Keratinocyte (primary cell): ENCODE measurements around the gene NAALADL1. TPM values are rescaled to one million over a fixed set of nuclear protein-coding genes. Genes with fewer than 3 reads are reported as not detected.

Experiments
- DNase-seq: peaks from one replicate; pipeline ENCODE4 v3.0.0-alpha.2; 2011; ENCODE audit warnings: low read depth, missing footprints, low spot score
- FAIRE-seq: peaks from 2 replicates; lab custom pipeline; 2011; peaks lifted over from hg19 to GRCh38; lab: Jason Lieb, UNC
- H2AFZ ChIP-seq: 2 replicates; pipeline ENCODE4 v1.6.0; 2012; ENCODE audit warnings: low read length, control low read depth, inconsistent platforms; ENCODE audit not compliant: control insufficient read depth
- H3K27ac ChIP-seq: 2 replicates; pipeline ENCODE4 v1.5.1; 2011; ENCODE audit warnings: low read length; ENCODE audit not compliant: control insufficient read depth, insufficient read depth
- H3K27me3 ChIP-seq: 3 replicates; pipeline ENCODE4 v1.6.0; 2011; ENCODE audit warnings: low read length; ENCODE audit not compliant: control insufficient read depth, insufficient read depth; ENCODE audit errors: extremely low read depth
- H3K36me3 ChIP-seq, 2 experiments: 2 replicates in 1 of 2; 3 replicates in 1 of 2; pipeline ENCODE4 v1.5.1; 2011; ENCODE audit warnings: low read length in 2 of 2, mild to moderate bottlenecking in 1 of 2; ENCODE audit not compliant: control insufficient read depth in 2 of 2, insufficient read depth in 2 of 2; ENCODE audit errors: extremely low read depth in 1 of 2
- H3K4me1 ChIP-seq: 3 replicates; pipeline ENCODE4 v1.5.1; 2011; ENCODE audit warnings: low read length; ENCODE audit not compliant: control insufficient read depth, insufficient read depth; ENCODE audit errors: extremely low read depth
- H3K4me2 ChIP-seq: 3 replicates; pipeline ENCODE4 v1.6.0; 2011; ENCODE audit warnings: low read depth, low read length; ENCODE audit not compliant: control insufficient read depth, insufficient read depth; ENCODE audit errors: extremely low read depth
- H3K4me3 ChIP-seq, 3 experiments: fragments of 200-600 bp in 1 of 3; sonication (generic) in 1 of 3; 2 replicates in 2 of 3; 3 replicates in 1 of 3; pipeline ENCODE4 v1.5.1; 2011 to 2016; ENCODE audit warnings: low read length in 3 of 3, mild to moderate bottlenecking in 3 of 3, control low read depth in 2 of 3, inconsistent platforms in 1 of 3, low read depth in 1 of 3, mixed read lengths in 1 of 3, mixed run types in 1 of 3, moderate library complexity in 1 of 3; ENCODE audit not compliant: control insufficient read depth in 2 of 3, insufficient read depth in 2 of 3; ENCODE audit errors: extremely low read depth in 1 of 3
- H3K79me2 ChIP-seq: 2 replicates; pipeline ENCODE4 v1.6.0; 2012; ENCODE audit warnings: low read length; ENCODE audit not compliant: control insufficient read depth, insufficient read depth
- H3K9ac ChIP-seq: 3 replicates; pipeline ENCODE4 v1.6.0; 2011; ENCODE audit warnings: low read length; ENCODE audit not compliant: control insufficient read depth, insufficient read depth; ENCODE audit errors: extremely low read depth
- H3K9me1 ChIP-seq: 3 replicates; pipeline ENCODE4 v1.6.0; 2011; ENCODE audit warnings: low read length; ENCODE audit not compliant: control insufficient read depth, insufficient read depth; ENCODE audit errors: extremely low read depth
- H3K9me3 ChIP-seq: 2 replicates; pipeline ENCODE4 v1.5.1; 2012; ENCODE audit warnings: low read depth, low read length; ENCODE audit not compliant: control insufficient read depth
- H4K20me1 ChIP-seq: 3 replicates; pipeline ENCODE4 v1.6.0; 2011; ENCODE audit warnings: low read length; ENCODE audit not compliant: control insufficient read depth, insufficient read depth; ENCODE audit errors: extremely low read depth
- EZH2 ChIP-seq: IDR thresholded peaks from one replicate; pipeline ENCODE4 v1.6.1; 2012; ENCODE audit warnings: inconsistent platforms, mild to moderate bottlenecking, low read length, moderate library complexity
- dilution Hi-C: fragments of 300-500 bp; cut with MboI; formaldehyde crosslinking; loops from one replicate; pipeline ENCODE4 v1.7.0; 2020; ENCODE audit warnings: low sequenced_read_pairs; ENCODE audit not compliant: extremely low pct_ligation_motif_present
- polyA plus RNA-seq, 5 experiments: library from polyadenylated mRNA; depleted of rRNA in 3 of 5; stranded (reverse) in 3 of 5; stranded (forward) in 1 of 5; unstranded in 1 of 5; fragments of >200 nt; gene quantifications; 1 replicate in 1 of 5; 2 replicates in 3 of 5; 3 replicates in 1 of 5; pipeline versions ENCODE4 v1.2.1 to v1.2.3, GENCODE V29; 2011 to 2012; ENCODE audit warnings: missing spikeins in 2 of 5, low read depth in 1 of 5, low replicate concordance in 1 of 5
- TF ChIP-seq, protein P1 (sequence below), 3 experiments: IDR thresholded peaks in 1 of 3; conservative IDR thresholded peaks in 1 of 3; optimal IDR thresholded peaks in 1 of 3; 2 replicates in 2 of 3; 3 replicates in 1 of 3; pipeline versions ENCODE3 to v1.5.1; 2011; ENCODE audit warnings: low read length in 3 of 3, mild to moderate bottlenecking in 3 of 3, moderate library complexity in 2 of 3, control low read depth in 1 of 3, inconsistent platforms in 1 of 3; ENCODE audit not compliant: insufficient read depth in 2 of 3; ENCODE audit errors: extremely low read depth in 1 of 3

The NAALADL1 gene
- polyA plus RNA-seq, 1 donor (not counting 4 experiments of a cell fraction or from before 2014, with no cell fraction given), result 2.3 TPM

DNA sequence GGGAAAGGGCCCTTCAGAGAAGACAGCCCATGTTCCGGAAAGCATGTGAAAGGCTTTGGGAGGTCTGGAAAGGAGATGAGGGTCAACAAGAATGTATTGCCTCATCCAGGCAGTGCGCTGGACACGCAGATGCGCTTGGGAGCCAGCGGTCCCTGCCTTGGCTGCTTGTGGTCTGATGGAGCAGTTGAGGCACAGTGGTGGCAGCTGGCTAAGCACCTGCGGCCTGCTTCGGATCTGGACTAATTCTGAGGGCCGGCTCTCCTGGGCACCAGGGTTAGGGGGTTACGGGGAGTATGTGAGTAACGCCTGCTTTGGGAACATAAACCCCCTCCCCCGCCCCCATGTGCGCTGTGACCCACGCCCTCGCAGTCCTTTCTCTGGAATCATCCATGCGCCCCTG is 48.7 kb upstream of the NAALADL1 start:
- H3K27me3 ChIP-seq, result no peaks in the 10 kb centered on the region
- DNase-seq (no peak), FAIRE-seq (no peak)
- H3K4me1 ChIP-seq, result peaks cover 8% of the 10 kb centered on the region
- no peak overlapping the region for H3K27ac ChIP-seq
- no peak overlapping the region for H2AFZ ChIP-seq
- no peak overlapping the region for H3K9ac ChIP-seq
- dilution Hi-C loops, result no loop called here
- H3K36me3 ChIP-seq, result peaks cover 10 to 14% of the 10 kb centered on the region in 2 experiments
- H3K9me1 ChIP-seq, result no peaks in the 10 kb centered on the region
- no peak overlapping the region for H3K4me2 ChIP-seq
- no peaks in the 10 kb centered on the region for H4K20me1 ChIP-seq
- no peaks in the 10 kb centered on the region for H3K9me3 ChIP-seq
- TF ChIP-seq, protein P1, sequence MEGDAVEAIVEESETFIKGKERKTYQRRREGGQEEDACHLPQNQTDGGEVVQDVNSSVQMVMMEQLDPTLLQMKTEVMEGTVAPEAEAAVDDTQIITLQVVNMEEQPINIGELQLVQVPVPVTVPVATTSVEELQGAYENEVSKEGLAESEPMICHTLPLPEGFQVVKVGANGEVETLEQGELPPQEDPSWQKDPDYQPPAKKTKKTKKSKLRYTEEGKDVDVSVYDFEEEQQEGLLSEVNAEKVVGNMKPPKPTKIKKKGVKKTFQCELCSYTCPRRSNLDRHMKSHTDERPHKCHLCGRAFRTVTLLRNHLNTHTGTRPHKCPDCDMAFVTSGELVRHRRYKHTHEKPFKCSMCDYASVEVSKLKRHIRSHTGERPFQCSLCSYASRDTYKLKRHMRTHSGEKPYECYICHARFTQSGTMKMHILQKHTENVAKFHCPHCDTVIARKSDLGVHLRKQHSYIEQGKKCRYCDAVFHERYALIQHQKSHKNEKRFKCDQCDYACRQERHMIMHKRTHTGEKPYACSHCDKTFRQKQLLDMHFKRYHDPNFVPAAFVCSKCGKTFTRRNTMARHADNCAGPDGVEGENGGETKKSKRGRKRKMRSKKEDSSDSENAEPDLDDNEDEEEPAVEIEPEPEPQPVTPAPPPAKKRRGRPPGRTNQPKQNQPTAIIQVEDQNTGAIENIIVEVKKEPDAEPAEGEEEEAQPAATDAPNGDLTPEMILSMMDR (optimal IDR thresholded peaks at IDR 0.05 in 1 of 3, IDR thresholded peaks at IDR 0.05 in 1 of 3, conservative IDR thresholded peaks at IDR 0.05 in 1 of 3; ENCODE audit: extremely low read depth in 1 of 3, insufficient read depth in 2 of 3, low read length in 3 of 3), result no peak
- no peak for TF ChIP-seq EZH2
- no peak overlapping the region for H3K4me3 ChIP-seq
- peaks cover 2% of the 10 kb centered on the region for H3K79me2 ChIP-seq

DNA sequence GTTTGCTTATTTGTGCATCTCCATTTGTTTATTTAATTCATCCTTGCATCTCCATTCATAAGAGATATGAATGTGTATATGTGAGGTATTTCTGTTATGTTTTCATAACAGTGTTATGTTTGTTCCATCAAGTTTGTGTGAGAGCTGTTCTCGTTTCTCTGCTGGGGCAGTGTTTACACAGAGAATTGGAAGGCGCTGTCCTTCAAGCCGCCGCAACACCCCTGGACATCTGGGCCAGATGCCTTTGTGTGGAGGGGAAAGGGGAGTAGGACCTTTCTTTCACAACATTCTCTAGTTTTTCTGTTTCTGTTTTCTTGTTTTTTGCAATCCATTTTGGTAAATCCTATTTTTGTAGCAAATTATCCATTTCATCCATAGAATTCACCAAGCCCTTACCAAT is 46.3 kb upstream of the NAALADL1 start:
- dilution Hi-C loops, result no loop called here
- no peaks in the 10 kb centered on the region for H4K20me1 ChIP-seq
- peaks cover 2% of the 10 kb centered on the region for H3K79me2 ChIP-seq
- H3K4me1 ChIP-seq, result no peaks in the 10 kb centered on the region
- DNase-seq, result no peak
- peaks cover 6 to 10% of the 10 kb centered on the region in 2 experiments for H3K36me3 ChIP-seq
- no peak for TF ChIP-seq EZH2
- TF ChIP-seq, protein P1 (optimal IDR thresholded peaks at IDR 0.05 in 1 of 3, IDR thresholded peaks at IDR 0.05 in 1 of 3, conservative IDR thresholded peaks at IDR 0.05 in 1 of 3; ENCODE audit: extremely low read depth in 1 of 3, insufficient read depth in 2 of 3, low read length in 3 of 3), result no peak
- H3K9ac ChIP-seq, result no peak overlapping the region
- no peaks in the 10 kb centered on the region for H3K9me3 ChIP-seq
- H3K27ac ChIP-seq, result no peak overlapping the region
- no peaks in the 10 kb centered on the region for H3K9me1 ChIP-seq
- no peaks in the 10 kb centered on the region for H3K27me3 ChIP-seq
- no peak overlapping the region for H2AFZ ChIP-seq
- no peak overlapping the region for H3K4me2 ChIP-seq
- FAIRE-seq, result no peak
- no peak overlapping the region for H3K4me3 ChIP-seq
